Retina (tissue), 1 donor: ENCODE results near the gene PRKN.

Experiments used
- DNase-seq: peaks from one replicate; pipeline ENCODE4 v3.0.0-alpha.2; 2016

PRKN gene

GRCh38 chr6:162613310-162613709, 114.3 kb downstream of the PRKN start:
- no peak for DNase-seq

GRCh38 chr6:162612613-162613012, 115.0 kb downstream of the PRKN start:
- no peak for DNase-seq

- no peak for DNase-seq
Observed at GRCh38 chr6:162610351-162610750, 117.2 kb downstream of the PRKN start.

- DNase-seq = no peak
Observed at GRCh38 chr6:162605881-162606280, 121.7 kb downstream of the PRKN start.

GRCh38 chr6:162603231-162604015, 124.1 kb downstream of the PRKN start:
- DNase-seq = no peak

- no peak for DNase-seq
Observed at GRCh38 chr6:162602759-162603158, 124.8 kb downstream of the PRKN start.

- DNase-seq = no peak
Observed at GRCh38 chr6:162596676-162597075, 130.9 kb downstream of the PRKN start.

GRCh38 chr6:162591517-162591916, 136.0 kb downstream of the PRKN start:
- no peak for DNase-seq

GRCh38 chr6:162581988-162582780, 145.4 kb downstream of the PRKN start:
- no peak for DNase-seq

- no peak for DNase-seq
Observed at GRCh38 chr6:162580619-162581018, 146.9 kb downstream of the PRKN start.

GRCh38 chr6:162576016-162576415, 151.6 kb downstream of the PRKN start:
- no peak for DNase-seq

- DNase-seq = no peak
Observed at GRCh38 chr6:162572240-162572639, 155.3 kb downstream of the PRKN start.

GRCh38 chr6:162568266-162568665, 159.3 kb downstream of the PRKN start:
- no peak for DNase-seq

- no peak for DNase-seq
Observed at GRCh38 chr6:162562041-162562440, 165.5 kb downstream of the PRKN start.

GRCh38 chr6:162560891-162561290, 166.7 kb downstream of the PRKN start:
- no peak for DNase-seq

- DNase-seq = no peak
Observed at GRCh38 chr6:162554531-162554930, 173.0 kb downstream of the PRKN start.

GRCh38 chr6:162546905-162547304, 180.7 kb downstream of the PRKN start:
- no peak for DNase-seq

GRCh38 chr6:162543221-162543620, 184.3 kb downstream of the PRKN start:
- no peak for DNase-seq

- no peak for DNase-seq
Observed at GRCh38 chr6:162541019-162541601, 186.5 kb downstream of the PRKN start.

- no peak for DNase-seq
Observed at GRCh38 chr6:162539321-162539720, 188.2 kb downstream of the PRKN start.

GRCh38 chr6:162538643-162539064, 188.9 kb downstream of the PRKN start:
- peak; percentile 59 for DNase-seq

- no peak for DNase-seq
Observed at GRCh38 chr6:162533009-162533400, 194.6 kb downstream of the PRKN start.

- DNase-seq = peak; percentile 49
Observed at GRCh38 chr6:162532283-162533008, 195.1 kb downstream of the PRKN start.
